Keratinocyte (primary cell): Measurements from ENCODE around the gene TBXAS1. TPM values are rescaled to one million over a fixed set of nuclear protein-coding genes. Genes with fewer than 3 reads are reported as not detected.

ENCODE experiments used
- DNase-seq: peaks from one replicate; pipeline ENCODE4 v3.0.0-alpha.2; 2011; ENCODE audit warnings: low read depth, missing footprints, low spot score
- FAIRE-seq: peaks from 2 replicates; lab custom pipeline; 2011; peaks lifted over from hg19 to GRCh38; lab: Jason Lieb, UNC
- H2AFZ ChIP-seq: 2 replicates; pipeline ENCODE4 v1.6.0; 2012; ENCODE audit warnings: low read length, control low read depth, inconsistent platforms; ENCODE audit not compliant: control insufficient read depth
- H3K27ac ChIP-seq: 2 replicates; pipeline ENCODE4 v1.5.1; 2011; ENCODE audit warnings: low read length; ENCODE audit not compliant: control insufficient read depth, insufficient read depth
- H3K27me3 ChIP-seq: 3 replicates; pipeline ENCODE4 v1.6.0; 2011; ENCODE audit warnings: low read length; ENCODE audit not compliant: control insufficient read depth, insufficient read depth; ENCODE audit errors: extremely low read depth
- H3K36me3 ChIP-seq, 2 experiments: 2 replicates in 1 of 2; 3 replicates in 1 of 2; pipeline ENCODE4 v1.5.1; 2011; ENCODE audit warnings: low read length in 2 of 2, mild to moderate bottlenecking in 1 of 2; ENCODE audit not compliant: control insufficient read depth in 2 of 2, insufficient read depth in 2 of 2; ENCODE audit errors: extremely low read depth in 1 of 2
- H3K4me1 ChIP-seq: 3 replicates; pipeline ENCODE4 v1.5.1; 2011; ENCODE audit warnings: low read length; ENCODE audit not compliant: control insufficient read depth, insufficient read depth; ENCODE audit errors: extremely low read depth
- H3K4me2 ChIP-seq: 3 replicates; pipeline ENCODE4 v1.6.0; 2011; ENCODE audit warnings: low read depth, low read length; ENCODE audit not compliant: control insufficient read depth, insufficient read depth; ENCODE audit errors: extremely low read depth
- H3K4me3 ChIP-seq, 3 experiments: fragments of 200-600 bp in 1 of 3; sonication (generic) in 1 of 3; 2 replicates in 2 of 3; 3 replicates in 1 of 3; pipeline ENCODE4 v1.5.1; 2011 to 2016; ENCODE audit warnings: low read length in 3 of 3, mild to moderate bottlenecking in 3 of 3, control low read depth in 2 of 3, inconsistent platforms in 1 of 3, low read depth in 1 of 3, mixed read lengths in 1 of 3, mixed run types in 1 of 3, moderate library complexity in 1 of 3; ENCODE audit not compliant: control insufficient read depth in 2 of 3, insufficient read depth in 2 of 3; ENCODE audit errors: extremely low read depth in 1 of 3
- H3K79me2 ChIP-seq: 2 replicates; pipeline ENCODE4 v1.6.0; 2012; ENCODE audit warnings: low read length; ENCODE audit not compliant: control insufficient read depth, insufficient read depth
- H3K9ac ChIP-seq: 3 replicates; pipeline ENCODE4 v1.6.0; 2011; ENCODE audit warnings: low read length; ENCODE audit not compliant: control insufficient read depth, insufficient read depth; ENCODE audit errors: extremely low read depth
- H3K9me1 ChIP-seq: 3 replicates; pipeline ENCODE4 v1.6.0; 2011; ENCODE audit warnings: low read length; ENCODE audit not compliant: control insufficient read depth, insufficient read depth; ENCODE audit errors: extremely low read depth
- H3K9me3 ChIP-seq: 2 replicates; pipeline ENCODE4 v1.5.1; 2012; ENCODE audit warnings: low read depth, low read length; ENCODE audit not compliant: control insufficient read depth
- H4K20me1 ChIP-seq: 3 replicates; pipeline ENCODE4 v1.6.0; 2011; ENCODE audit warnings: low read length; ENCODE audit not compliant: control insufficient read depth, insufficient read depth; ENCODE audit errors: extremely low read depth
- EZH2 ChIP-seq: IDR thresholded peaks from one replicate; pipeline ENCODE4 v1.6.1; 2012; ENCODE audit warnings: inconsistent platforms, mild to moderate bottlenecking, low read length, moderate library complexity
- dilution Hi-C: fragments of 300-500 bp; cut with MboI; formaldehyde crosslinking; loops from one replicate; pipeline ENCODE4 v1.7.0; 2020; ENCODE audit warnings: low sequenced_read_pairs; ENCODE audit not compliant: extremely low pct_ligation_motif_present
- polyA plus RNA-seq, 5 experiments: library from polyadenylated mRNA; depleted of rRNA in 3 of 5; stranded (reverse) in 3 of 5; stranded (forward) in 1 of 5; unstranded in 1 of 5; fragments of >200 nt; gene quantifications; 1 replicate in 1 of 5; 2 replicates in 3 of 5; 3 replicates in 1 of 5; pipeline versions ENCODE4 v1.2.1 to v1.2.3, GENCODE V29; 2011 to 2012; ENCODE audit warnings: missing spikeins in 2 of 5, low read depth in 1 of 5, low replicate concordance in 1 of 5
- TF ChIP-seq, protein P1 (sequence below), 3 experiments: IDR thresholded peaks in 1 of 3; conservative IDR thresholded peaks in 1 of 3; optimal IDR thresholded peaks in 1 of 3; 2 replicates in 2 of 3; 3 replicates in 1 of 3; pipeline versions ENCODE3 to v1.5.1; 2011; ENCODE audit warnings: low read length in 3 of 3, mild to moderate bottlenecking in 3 of 3, moderate library complexity in 2 of 3, control low read depth in 1 of 3, inconsistent platforms in 1 of 3; ENCODE audit not compliant: insufficient read depth in 2 of 3; ENCODE audit errors: extremely low read depth in 1 of 3

TBXAS1 gene
- polyA plus RNA-seq, 1 donor (not counting 4 experiments of a cell fraction or from before 2014, with no cell fraction given) = 2.9 TPM

DNA sequence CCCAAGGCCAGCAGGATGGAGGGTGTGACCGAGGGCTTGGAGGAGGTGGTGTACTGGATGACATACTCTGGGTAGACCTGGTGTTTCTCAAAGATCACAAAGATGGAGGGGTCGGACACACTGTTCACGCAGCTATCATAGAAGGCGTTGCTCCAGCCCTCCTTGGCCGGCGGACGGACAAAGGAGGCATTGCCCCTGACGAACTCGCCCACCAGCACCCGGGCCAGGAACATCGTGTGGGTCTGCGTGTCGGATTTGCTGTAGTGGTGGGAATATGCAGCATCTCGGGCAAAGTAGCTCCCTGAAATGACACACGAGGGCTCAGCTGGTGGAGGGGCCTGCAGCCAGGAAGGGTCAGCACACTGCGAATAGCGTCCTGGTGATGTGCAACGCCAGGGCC, 195.5 kb downstream of the TBXAS1 start:
- Histone ChIP-seq H3K4me3 (no peak overlapping the region), H4K20me1 (no peaks in the 10 kb centered on the region), H3K9ac (no peak overlapping the region), H3K27me3 (no peaks in the 10 kb centered on the region), H3K36me3 (peaks cover 18 to 21% of the 10 kb centered on the region in 2 experiments), H3K9me1 (no peaks in the 10 kb centered on the region), H3K27ac (no peak overlapping the region), H3K4me2 (no peak overlapping the region), H2AFZ (no peak overlapping the region), H3K9me3 (no peaks in the 10 kb centered on the region), H3K4me1 (no peaks in the 10 kb centered on the region), H3K79me2 (no peaks in the 10 kb centered on the region)
- no peak for TF ChIP-seq EZH2
- TF ChIP-seq, protein P1, sequence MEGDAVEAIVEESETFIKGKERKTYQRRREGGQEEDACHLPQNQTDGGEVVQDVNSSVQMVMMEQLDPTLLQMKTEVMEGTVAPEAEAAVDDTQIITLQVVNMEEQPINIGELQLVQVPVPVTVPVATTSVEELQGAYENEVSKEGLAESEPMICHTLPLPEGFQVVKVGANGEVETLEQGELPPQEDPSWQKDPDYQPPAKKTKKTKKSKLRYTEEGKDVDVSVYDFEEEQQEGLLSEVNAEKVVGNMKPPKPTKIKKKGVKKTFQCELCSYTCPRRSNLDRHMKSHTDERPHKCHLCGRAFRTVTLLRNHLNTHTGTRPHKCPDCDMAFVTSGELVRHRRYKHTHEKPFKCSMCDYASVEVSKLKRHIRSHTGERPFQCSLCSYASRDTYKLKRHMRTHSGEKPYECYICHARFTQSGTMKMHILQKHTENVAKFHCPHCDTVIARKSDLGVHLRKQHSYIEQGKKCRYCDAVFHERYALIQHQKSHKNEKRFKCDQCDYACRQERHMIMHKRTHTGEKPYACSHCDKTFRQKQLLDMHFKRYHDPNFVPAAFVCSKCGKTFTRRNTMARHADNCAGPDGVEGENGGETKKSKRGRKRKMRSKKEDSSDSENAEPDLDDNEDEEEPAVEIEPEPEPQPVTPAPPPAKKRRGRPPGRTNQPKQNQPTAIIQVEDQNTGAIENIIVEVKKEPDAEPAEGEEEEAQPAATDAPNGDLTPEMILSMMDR (optimal IDR thresholded peaks at IDR 0.05 in 1 of 3, IDR thresholded peaks at IDR 0.05 in 1 of 3, conservative IDR thresholded peaks at IDR 0.05 in 1 of 3; ENCODE audit: extremely low read depth in 1 of 3, insufficient read depth in 2 of 3, low read length in 3 of 3) = no peak
- dilution Hi-C loops = loop anchor here (25.0 kb wide), 1 partner anchor 412 kb away; no protein-coding TSS in a partner anchor
- DNase-seq = no peak
- FAIRE-seq = no peak

DNA sequence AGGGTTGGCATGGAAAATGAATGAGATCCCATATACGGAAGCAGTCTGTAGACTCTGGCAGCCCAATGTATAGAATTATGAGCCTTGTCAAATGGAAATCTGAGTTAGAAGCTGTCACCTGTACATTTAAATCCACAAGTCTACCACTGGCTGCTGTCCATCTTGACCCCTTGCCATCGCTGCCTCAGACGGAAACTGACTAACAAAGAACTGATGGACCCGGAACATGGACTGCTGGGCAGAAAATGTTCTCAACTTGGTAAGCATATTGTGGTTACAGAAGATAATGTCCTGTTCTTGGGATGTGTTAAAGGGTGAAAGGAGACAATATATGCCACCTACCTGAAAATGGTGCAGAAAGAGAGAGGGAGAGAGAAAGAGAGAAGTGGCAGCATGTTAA, 196.2 kb downstream of the TBXAS1 start:
- H3K27ac ChIP-seq = no peak overlapping the region
- dilution Hi-C loops = no loop called here
- FAIRE-seq = no peak

More for the DNA sequence above, 196.2 kb downstream of the TBXAS1 start:
- no peak overlapping the region for H2AFZ ChIP-seq
- H3K4me1 ChIP-seq = no peaks in the 10 kb centered on the region
- no peaks in the 10 kb centered on the region for H3K9me3 ChIP-seq
- H3K27me3 ChIP-seq = no peaks in the 10 kb centered on the region
- no peak overlapping the region for H3K4me2 ChIP-seq
- TF ChIP-seq EZH2 = no peak
- TF ChIP-seq, protein P1 (optimal IDR thresholded peaks at IDR 0.05 in 1 of 3, IDR thresholded peaks at IDR 0.05 in 1 of 3, conservative IDR thresholded peaks at IDR 0.05 in 1 of 3; ENCODE audit: extremely low read depth in 1 of 3, insufficient read depth in 2 of 3, low read length in 3 of 3) = no peak
- DNase-seq = no peak
- no peaks in the 10 kb centered on the region for H3K9me1 ChIP-seq
- no peaks in the 10 kb centered on the region for H3K79me2 ChIP-seq
- H4K20me1 ChIP-seq = no peaks in the 10 kb centered on the region
- peaks cover 18 to 21% of the 10 kb centered on the region in 2 experiments for H3K36me3 ChIP-seq
- no peak overlapping the region for H3K4me3 ChIP-seq
- no peak overlapping the region for H3K9ac ChIP-seq
